HS-27A (cell line): Measurements from ENCODE around the gene CHRNA10.

Experiments used
- DNase-seq: peaks from one replicate; pipeline ENCODE4 v3.0.0-alpha.2; 2012; ENCODE audit warnings: low read depth, missing footprints

The CHRNA10 gene

DNA sequence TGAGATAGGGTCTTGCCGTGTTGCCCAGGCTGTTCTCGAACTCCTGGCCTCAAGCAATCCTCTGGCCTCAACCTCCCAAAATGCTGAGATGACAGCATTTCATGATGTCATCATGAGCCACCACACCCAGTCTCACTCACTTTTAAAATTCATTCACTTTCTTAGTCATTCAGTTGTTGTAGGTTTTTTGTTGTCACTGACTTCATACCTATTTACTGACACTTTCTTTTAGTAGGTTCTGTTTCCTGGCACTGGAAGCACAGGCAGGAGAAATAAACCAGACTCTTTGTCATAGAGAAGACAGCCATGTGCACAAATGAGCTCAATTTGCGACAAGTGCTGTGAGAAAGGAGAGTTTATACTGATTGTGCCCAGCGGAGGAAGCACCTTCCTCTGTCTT lies 39.9 kb downstream of the CHRNA10 start:
- DNase-seq, result no peak

DNA sequence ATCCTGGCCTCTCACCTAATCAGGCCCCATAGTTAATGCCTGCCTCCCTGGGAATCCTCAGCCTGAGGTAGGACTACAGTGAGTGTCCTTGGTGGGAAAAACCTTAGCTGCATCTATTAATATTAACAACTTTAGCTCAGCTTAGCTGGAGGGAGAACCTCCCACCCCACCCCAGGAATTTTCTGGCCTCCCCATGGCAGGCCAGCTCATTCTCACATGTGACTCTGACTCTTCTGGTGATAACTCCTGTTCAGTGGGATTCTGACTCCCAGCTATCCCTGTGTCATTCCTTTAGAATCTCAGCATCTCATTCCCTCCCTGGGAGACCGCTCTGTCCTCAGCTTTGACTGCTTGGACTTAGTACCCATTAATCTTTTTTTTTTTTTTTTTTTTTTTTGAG lies 43.9 kb downstream of the CHRNA10 start:
- peak; percentile 22 for DNase-seq

DNA sequence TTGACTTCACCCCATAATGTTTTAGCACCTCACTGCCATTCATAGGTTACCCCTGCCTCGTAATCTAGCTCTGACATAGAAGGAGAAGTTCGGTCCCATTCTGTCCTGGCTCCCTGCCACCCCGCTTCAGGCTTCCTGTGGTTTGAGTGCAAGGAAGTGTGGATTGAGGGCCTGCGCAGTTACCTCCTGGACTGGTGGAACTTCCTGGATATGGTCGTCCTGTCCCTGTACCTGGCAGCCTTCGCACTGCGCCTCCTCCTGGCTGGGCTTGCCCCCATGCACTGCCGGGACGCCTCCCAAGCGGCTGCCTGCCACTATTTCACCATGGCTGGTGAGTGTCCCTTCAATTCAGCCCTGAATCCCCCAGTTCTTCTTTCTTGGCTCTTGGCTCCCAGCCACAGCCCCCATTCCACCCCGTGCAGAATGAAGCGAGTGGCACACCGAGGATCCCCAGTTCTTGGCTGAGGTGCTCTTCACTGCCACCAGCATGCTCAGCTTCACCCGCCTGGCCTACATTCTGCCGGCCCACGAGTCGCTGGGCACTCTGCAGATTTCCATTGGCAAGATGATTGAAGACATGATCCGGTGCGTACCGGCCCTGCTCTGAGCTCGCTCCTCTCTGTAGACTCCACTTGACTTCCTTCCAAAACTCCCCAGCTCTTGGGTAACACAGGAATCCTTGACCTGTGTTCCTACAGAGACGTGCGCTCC lies 44.8 kb downstream of the CHRNA10 start:
- DNase-seq, result no peak

DNA sequence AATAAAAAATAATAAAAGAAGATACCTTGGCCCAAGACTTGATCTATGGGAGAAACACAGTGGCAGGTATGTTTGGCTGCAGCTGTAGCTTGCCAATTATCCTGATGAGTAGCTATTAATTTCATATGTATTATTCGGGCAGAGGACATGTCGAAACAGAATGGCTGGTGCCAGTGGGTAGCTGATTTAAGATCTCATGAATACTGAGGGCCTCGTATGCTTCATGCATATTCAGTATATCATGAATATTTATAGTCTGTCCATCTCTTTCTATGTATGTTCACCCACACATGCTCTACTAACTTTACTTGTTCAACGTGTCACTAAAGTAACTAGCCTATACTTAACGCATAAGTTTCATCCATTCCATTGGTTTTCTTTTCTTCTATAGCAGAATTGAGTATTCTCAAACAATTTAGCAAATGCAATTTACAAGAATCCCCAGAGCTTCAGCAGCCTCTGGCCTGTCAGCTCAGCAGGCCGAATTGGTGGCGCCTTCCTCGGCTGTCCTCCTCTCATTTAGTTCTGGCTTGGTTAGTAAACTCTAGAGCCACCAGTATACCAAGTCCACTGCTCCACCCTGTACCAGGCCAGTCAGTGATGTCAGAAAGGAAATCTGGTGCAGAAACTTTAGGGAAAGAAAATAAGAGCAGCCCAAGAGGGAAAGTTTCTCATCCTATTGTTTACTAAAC lies 47.3 kb downstream of the CHRNA10 start:
- no peak for DNase-seq

DNA sequence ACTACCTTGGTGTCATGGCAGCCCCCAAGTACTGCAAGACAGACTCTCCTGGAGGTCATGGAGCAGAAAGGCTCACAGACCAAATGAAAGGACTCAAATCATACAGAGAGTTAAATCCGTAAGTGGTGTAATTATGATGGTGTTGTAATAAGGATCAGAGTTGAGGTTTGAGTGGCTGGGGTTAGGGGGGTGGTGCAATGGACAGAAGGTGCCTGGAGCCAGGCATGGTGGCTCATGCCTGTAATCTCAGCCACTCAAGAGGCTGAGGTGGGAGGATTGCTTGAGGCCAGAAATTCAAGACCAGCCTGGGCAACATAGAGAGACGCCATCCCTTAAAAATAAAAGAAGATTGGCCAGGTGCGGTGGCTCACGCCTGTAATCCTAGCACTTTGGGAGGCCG lies 48.1 kb downstream of the CHRNA10 start:
- DNase-seq, result no peak

DNA sequence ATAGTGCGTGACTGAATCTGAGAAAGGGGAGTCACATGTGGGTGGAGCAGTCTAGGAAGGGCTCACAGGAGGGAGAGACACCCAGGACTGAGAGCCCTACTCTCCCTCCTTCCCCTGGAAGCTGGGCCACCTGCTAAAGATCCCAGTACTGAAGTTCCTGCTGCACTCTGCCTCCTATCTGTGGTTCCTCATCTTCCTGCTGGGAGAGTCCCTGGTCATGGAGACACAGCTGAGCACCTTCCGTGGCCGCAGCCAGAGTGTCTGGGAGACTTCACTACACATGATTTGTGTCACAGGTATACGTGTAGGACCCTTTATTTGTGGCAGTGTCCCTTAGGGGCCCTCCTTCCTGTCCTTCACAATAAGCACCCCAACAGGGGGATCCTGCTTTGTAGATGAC lies 48.7 kb downstream of the CHRNA10 start:
- no peak for DNase-seq

DNA sequence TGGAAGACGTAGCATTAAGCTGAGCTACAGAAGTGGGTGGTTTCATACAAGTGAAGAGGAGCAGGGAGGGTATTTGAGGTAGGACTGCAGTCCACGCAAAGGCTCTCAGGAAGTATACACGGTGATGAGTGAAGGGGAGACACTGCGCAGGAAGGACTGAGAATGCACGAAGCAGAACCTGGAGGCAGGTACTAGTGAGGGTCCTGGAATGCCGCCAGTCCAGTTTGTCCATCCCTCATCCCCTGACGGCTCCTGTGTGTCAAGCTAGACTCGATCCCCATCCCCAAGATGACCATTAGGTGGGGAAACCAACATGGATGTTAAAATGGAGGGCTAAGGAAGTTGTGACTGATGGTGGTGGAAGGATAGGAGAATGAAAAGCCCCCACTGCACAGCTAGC lies 53.2 kb downstream of the CHRNA10 start:
- no peak for DNase-seq

DNA sequence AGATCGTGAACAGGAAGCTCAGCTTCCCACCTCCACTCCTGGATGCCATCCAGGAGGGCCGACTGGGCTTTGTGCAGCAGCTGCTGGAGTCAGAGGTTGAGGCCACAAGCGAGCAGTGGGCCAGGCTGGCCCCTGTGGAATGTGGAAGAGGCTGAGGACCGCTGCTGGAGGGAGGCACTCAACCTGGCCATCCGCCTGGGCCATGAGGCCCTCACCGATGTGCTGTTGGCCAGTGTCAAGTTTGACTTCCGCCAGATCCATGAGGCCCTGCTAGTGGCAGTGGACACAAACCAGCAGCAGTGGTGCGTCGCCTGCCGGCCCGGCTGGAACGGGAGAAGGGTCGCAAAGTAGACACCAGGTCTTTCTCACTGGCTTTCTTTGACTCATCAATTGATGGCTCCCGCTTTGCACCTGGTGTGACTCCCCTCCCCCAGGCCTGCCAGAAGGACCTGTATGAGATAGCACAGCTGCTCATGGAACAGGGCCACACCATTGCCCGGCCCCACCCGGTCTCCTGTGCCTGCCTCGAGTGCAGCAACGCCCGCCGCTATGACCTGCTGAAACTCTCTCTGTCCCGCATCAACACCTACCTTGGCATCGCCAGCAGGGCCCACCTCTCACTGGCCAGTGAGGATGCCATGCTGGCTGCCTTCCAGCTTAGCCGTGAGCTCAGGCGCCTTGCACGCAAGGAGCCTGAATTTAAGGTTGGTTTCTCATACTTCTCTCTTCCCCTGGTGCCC lies 54.3 kb downstream of the CHRNA10 start:
- no peak for DNase-seq

DNA sequence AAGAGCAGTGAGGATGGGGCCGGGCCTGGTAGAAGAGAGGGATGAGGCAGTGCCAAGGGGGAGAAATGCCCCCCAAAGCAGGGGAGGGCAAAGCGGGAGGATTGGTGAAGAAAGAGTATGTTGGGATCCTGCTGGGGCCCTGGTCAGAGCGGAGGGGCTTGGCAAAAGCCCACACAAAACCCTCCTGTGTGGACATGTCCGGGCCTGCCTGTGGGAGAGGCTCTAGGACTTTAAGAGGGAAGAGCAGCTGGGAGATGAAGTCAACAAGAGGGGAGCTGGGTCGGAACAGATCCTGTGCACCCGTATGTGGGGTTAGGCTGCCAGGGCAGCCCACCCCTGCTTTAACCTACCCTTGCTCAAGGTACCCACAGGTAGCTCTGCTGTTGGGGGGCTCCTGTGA lies 55.2 kb downstream of the CHRNA10 start:
- no peak for DNase-seq
